ENCODE results near the gene B4GALNT4.

Gene B4GALNT4

DNA sequence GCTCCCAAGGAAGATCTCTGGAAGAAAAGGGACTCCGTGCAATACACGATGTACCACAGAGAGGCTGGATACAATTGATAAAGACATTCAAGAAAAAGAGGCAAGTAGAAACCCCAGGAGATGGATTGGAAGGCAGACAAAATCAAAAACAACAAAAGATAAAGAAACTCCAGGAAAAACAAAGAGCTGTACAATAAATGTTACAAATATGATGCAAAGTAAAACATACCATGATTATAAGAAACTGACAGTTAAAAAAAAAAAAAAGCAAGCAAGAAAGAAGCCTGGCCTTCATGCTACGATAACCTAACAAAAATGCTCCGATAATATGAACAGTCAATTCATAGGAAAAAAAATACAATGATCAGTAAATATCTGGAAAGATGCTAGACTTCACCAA, 56.0 kb downstream of the B4GALNT4 start:
- no peak for DNase-seq

DNA sequence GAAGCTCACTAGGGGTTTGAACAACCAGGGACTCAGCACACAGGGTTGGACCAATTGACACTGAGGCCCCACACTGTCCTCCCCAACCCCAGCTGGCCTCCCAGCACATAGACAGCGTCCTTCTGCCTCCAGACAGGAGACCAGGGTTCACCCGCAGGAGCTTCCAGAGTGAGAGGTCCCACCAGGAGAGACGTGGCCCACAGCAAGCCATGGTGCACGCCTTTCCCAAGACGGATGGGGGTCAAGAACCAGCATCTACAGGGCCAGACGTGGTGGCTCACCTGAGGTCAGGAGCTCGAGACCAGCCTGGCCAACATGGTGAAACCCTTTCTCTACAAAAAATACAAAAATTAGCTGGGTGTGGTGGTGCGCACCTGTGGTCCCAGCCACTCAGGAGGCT, 57.6 kb downstream of the B4GALNT4 start:
- no peak for DNase-seq

DNA sequence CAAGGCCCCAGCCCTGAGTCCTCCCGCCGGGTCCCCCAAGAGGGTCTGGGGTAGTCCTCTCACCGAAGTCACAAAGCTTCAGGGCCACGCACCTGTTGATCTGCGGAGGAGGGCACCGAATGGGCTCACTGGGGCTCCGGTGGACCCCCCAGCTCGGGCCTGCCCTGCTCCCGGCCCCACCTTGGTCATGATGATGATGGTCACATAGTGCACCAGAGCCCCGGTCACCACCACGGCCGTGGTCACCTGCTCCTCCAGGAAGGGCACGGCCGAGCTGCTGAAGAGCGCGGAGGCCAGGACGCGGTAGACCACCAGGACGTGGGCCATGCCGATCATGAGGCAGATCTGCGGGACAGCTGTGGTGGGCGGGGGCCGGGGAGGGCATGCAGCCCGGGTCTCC, 59.0 kb downstream of the B4GALNT4 start:
- no peak for DNase-seq

DNA sequence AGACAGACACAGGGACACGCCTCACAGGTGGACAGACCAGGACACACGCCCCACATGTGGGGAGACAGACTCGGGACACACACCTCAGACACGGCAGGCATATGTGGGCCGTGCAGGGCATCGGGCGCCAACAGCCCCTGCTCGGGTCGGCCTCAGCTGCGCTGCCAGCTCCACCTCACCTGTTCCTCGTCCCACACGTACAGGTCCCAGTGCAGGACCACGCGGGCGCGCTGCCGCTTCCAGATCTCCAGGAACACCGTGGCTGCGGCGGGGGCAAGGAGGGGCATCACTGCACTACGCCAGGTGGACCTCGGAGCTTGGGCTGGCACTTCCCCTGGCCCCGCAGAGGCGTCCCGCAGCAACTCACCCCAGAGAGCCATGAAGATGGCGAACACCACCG, 60.1 kb downstream of the B4GALNT4 start:
- DNase-seq: no peak

DNA sequence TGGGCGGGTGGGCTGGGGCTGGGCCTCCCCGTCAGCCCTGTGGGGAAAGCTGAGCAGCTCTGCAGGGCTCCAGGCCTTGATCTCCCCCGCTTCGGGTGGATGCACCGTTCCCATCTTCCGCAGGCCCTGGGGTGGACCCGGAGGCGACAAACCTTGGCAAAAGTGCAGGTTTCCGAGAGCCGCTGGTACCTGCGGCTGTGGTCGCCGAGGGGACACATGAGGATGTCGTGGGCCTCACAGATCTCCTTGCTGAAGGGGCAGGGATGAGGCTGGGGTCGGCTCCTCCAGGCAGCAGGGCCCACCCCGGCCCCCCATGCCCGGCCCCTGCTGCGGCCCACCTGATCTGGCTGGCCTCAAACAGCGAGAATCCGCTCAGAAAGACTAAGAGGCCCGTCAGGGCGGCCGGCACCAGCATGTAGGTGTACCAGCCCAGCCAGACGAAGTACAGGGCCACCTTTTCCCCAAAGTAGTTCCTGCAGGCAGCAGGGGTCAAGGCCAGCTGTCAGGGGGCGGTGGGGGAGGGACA, 60.7 kb downstream of the B4GALNT4 start:
- no peak for DNase-seq
